AG09309 (cell line): ENCODE measurements around the gene CDX2.

Source experiments
- DNase-seq: peaks from one replicate; pipeline ENCODE4 v3.0.0-alpha.2; 2010; ENCODE audit warnings: low read depth
- H3K4me3 ChIP-seq: 2 replicates; pipeline ENCODE4 v1.5.1; 2011; ENCODE audit warnings: mild to moderate bottlenecking, low read depth, low read length, moderate library complexity; ENCODE audit not compliant: control insufficient read depth
- TF ChIP-seq, protein P1 (sequence below): IDR thresholded peaks from 2 replicates; pipeline ENCODE4 v1.5.1; 2011; ENCODE audit warnings: mild to moderate bottlenecking, low read depth, low read length, inconsistent platforms; ENCODE audit not compliant: insufficient read depth, control insufficient read depth; ENCODE audit errors: missing control alignments

The CDX2 gene

DNA sequence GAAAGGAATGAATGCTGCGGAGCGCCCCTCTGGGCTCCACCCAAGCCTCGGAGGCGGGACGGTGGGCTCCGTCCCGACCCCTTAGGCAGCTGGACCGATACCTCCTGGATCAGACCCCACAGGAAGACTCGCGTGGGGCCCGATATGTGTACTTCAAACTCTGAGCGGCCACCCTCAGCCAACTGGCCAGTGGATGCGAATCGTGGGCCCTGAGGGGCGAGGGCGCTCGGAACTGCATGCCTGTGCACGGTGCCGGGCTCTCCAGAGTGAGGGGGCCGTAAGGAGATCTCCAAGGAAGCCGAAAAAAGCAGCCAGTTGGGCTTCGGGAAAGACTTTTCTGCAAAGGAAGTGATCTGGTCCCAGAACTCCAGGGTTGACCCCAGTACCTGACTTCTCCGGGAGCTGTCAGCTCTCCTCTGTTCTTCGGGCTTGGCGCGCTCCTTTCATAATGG lies 40.7 kb downstream of the CDX2 start:
- H3K4me3 ChIP-seq = no peak overlapping the region
- TF ChIP-seq, protein P1, sequence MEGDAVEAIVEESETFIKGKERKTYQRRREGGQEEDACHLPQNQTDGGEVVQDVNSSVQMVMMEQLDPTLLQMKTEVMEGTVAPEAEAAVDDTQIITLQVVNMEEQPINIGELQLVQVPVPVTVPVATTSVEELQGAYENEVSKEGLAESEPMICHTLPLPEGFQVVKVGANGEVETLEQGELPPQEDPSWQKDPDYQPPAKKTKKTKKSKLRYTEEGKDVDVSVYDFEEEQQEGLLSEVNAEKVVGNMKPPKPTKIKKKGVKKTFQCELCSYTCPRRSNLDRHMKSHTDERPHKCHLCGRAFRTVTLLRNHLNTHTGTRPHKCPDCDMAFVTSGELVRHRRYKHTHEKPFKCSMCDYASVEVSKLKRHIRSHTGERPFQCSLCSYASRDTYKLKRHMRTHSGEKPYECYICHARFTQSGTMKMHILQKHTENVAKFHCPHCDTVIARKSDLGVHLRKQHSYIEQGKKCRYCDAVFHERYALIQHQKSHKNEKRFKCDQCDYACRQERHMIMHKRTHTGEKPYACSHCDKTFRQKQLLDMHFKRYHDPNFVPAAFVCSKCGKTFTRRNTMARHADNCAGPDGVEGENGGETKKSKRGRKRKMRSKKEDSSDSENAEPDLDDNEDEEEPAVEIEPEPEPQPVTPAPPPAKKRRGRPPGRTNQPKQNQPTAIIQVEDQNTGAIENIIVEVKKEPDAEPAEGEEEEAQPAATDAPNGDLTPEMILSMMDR = no peak
- DNase-seq = no peak

DNA sequence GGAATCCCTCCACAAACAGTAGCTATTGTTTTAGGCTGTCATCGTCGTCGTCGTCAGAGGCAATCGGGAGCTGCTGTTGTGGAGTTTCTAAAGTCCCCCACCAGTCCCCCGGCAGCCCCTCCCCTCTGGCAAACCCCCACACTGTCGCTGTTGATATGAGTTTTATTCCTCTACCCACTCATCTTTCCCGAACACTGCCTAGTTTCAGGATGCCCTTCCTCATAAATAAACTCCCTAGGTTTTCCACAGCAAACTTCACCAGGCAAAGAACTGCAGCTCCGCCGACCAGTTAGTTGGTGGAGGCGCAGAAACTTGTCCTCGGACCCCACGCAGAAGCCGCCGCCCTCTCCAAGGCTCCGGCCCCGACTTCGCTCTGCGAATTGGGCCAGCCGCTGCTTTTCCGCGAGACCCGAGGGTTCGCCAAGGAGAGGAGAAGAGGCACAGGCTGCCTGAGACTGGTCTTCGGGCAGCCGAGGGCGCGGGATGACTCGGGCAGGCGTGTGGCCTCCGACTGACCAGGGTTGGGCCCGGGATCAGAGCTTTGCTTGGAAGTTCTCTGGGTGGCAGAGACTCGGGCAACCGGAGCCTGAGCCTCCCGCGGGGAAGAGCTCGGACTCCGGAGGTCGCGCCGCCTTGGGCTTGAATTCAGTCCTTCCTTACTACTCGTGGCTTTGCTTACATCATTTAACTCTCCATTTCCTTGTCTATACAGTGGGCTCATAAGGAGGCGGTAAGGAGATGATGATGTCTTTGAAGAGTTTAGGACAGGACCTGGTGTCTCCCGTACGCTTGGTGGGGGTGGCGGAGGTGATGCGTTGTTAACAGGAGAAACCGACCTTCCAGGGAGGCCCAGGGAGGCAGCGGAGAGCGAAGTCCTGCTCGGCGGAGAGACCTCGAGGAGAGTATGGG lies 41.4 kb downstream of the CDX2 start:
- TF ChIP-seq, protein P1 = no peak
- H3K4me3 ChIP-seq = no peak overlapping the region
- no peak for DNase-seq

DNA sequence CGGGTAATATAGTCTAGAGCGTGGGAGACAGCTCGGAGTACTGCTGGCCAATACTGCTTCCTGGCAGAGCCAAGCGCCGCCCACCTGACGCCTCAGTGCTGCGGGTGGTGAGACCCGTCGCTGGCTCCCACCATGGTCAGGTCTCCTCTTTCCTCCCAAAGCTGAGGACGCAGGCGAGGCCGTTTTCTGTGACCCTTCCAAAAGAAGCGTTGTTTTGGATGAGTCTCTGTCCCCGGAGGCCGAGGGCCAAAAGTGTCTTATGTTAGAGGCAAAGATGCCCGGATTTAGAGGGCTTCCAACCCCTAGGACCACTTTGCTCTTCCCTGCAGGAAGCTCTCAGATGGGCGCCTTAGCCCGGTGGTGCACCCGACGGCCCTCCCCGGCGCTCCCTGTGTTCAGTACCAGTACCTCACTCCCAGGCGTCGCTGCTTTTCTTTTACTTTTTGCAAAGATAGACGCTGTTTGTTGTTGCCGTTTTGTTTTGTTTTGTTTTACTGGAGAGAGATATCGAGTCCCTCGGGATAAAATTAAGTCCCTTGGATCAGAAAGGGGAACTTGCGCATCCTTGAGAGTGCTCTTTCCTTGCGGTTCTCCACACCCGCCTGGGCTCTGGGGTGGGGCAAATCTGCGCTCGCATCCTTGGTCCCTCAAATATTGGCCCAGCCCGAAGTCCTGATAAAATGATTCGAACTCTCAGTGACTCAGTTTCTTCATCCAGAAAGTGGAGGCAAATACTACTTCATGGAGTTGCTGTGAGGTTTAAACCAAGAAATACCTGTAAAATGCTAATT lies 42.3 kb downstream of the CDX2 start:
- TF ChIP-seq, protein P1 = no peak
- H3K4me3 ChIP-seq = no peak overlapping the region
- no peak for DNase-seq

DNA sequence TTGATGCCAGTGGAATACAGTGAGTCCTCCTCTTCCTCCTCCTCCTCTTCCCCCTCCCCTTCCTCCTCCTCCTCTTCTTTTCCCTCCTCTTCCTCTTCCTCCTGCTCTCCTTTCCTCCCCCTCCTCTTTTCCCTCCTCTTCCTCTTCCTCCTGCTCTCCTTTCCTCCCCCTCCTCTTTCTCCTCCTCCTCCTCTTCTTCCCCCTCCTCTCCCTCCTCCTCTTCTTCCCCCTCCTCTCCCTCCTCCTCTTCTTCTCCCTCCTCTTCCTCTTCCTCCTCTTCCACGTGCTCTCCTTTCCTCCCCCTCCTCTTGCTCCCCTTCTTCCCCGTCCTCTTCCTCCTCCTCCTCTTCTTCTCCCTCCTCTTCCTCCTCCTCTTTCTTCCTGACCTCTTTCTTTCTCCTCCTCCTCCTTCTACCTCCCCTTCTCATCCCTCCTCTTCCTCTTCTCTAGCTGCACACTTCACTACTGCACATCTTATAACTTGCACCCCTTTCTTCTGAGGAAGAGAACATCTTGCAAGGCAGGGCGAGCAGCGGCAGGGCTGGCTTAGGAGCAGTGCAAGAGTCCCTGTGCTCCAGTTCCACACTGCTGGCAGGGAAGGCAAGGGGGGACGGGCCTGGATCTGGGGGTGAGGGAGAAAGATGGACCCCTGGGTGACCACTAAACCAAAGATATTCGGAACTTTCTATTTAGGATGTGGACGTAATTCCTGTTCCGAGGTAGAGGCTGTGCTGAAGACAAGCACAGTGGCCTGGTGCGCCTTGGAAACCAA lies 43.7 kb downstream of the CDX2 start:
- H3K4me3 ChIP-seq = no peak overlapping the region
- TF ChIP-seq, protein P1 = no peak
- no peak for DNase-seq

DNA sequence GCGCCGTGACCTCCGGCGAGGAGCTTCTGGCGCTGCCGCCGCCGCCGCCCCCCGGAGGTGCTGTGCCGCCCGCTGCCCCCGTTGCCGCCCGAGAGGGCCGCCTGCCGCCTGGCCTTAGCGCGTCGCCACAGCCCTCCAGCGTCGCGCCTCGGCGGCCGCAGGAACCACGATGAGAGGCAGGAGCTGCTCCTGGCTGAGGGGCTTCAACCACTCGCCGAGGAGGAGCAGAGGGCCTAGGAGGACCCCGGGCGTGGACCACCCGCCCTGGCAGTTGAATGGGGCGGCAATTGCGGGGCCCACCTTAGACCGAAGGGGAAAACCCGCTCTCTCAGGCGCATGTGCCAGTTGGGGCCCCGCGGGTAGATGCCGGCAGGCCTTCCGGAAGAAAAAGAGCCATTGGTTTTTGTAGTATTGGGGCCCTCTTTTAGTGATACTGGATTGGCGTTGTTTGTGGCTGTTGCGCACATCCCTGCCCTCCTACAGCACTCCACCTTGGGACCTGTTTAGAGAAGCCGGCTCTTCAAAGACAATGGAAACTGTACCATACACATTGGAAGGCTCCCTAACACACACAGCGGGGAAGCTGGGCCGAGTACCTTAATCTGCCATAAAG lies 44.5 kb downstream of the CDX2 start:
- DNase-seq = no peak
- TF ChIP-seq, protein P1 = no peak
- H3K4me3 ChIP-seq = no peak overlapping the region
